Mesenteric fat pad (tissue), 1 donor: ENCODE results near the gene IKZF3. TPM values are rescaled to one million over a fixed set of nuclear protein-coding genes. Genes with fewer than 3 reads are reported as not detected.
"Not testable (repeated sequence)": the region's sequence is repeated elsewhere in the genome, so short reads cannot be mapped to it uniquely, and the experiment has no call there.

ENCODE experiments used
- DNase-seq: peaks from one replicate; pipeline ENCODE4 v3.0.0-alpha.2; 2020; ENCODE audit warnings: low spot score
- total RNA-seq: library from RNA; stranded (reverse); fragmentation: NEBNext Ultra II Directional; extraction: Animal tissue kit (Norgen Biotek cat#: 25700); gene quantifications from one replicate; pipeline ENCODE4 v1.2.1, GENCODE V29; 2021
- donor health status: DM: yes; HTN: yes; CAD: no.

The IKZF3 gene
- total RNA-seq, 1 donor from 2014 or later, result 1.3 TPM

GRCh38 chr17:39742856-39743436 lies 121.2 kb downstream of the IKZF3 start:
- no peak for DNase-seq

GRCh38 chr17:39742126-39742855 lies 121.8 kb downstream of the IKZF3 start:
- no peak for DNase-seq

- DNase-seq, result no peak
Measured at GRCh38 chr17:39740357-39741111, 123.6 kb downstream of the IKZF3 start.

GRCh38 chr17:39739885-39740356 lies 124.2 kb downstream of the IKZF3 start:
- no peak for DNase-seq

- DNase-seq, result no peak
Measured at GRCh38 chr17:39738983-39739884, 124.9 kb downstream of the IKZF3 start.

GRCh38 chr17:39738568-39738901 lies 125.6 kb downstream of the IKZF3 start:
- no peak for DNase-seq

GRCh38 chr17:39737760-39738567 lies 126.1 kb downstream of the IKZF3 start, which contains the start of gene GRB7:
TSS of gene GRB7 (plus strand) at chr17:39737938. CDS start at chr17:39742302, 4,364 bp downstream.
- no peak for DNase-seq

- DNase-seq, result no peak
Measured at GRCh38 chr17:39737206-39737759, 126.8 kb downstream of the IKZF3 start.

- DNase-seq, result no peak
Measured at GRCh38 chr17:39736319-39737165, 127.6 kb downstream of the IKZF3 start.

- DNase-seq, result no peak
Measured at GRCh38 chr17:39735882-39736281, 128.2 kb downstream of the IKZF3 start.

- DNase-seq, result no peak
Measured at GRCh38 chr17:39732586-39732985, 131.5 kb downstream of the IKZF3 start.

- peak; percentile 98 for DNase-seq
Measured at GRCh38 chr17:39730095-39730921, 133.8 kb downstream of the IKZF3 start, which contains the start of gene MIEN1. TSS of gene MIEN1 (minus strand) at chr17:39730532. CDS start at chr17:39730495, 37 bp downstream.

- DNase-seq, result no peak
Measured at GRCh38 chr17:39729280-39729851, 134.7 kb downstream of the IKZF3 start.

- no peak for DNase-seq
Measured at GRCh38 chr17:39727556-39727955, 136.6 kb downstream of the IKZF3 start.

- DNase-seq, result no peak
Measured at GRCh38 chr17:39726617-39727016, 137.5 kb downstream of the IKZF3 start.

GRCh38 chr17:39725923-39726322 lies 138.2 kb downstream of the IKZF3 start:
- DNase-seq, result not testable (repeated sequence)

GRCh38 chr17:39724731-39725130 lies 139.4 kb downstream of the IKZF3 start:
- no peak for DNase-seq
